Endothelial cell (in vitro differentiated cells): ENCODE data around the gene SLC12A6. TPM values are rescaled to one million over a fixed set of nuclear protein-coding genes. Genes with fewer than 3 reads are reported as not detected.

Experiments used
- DNase-seq: peaks from one replicate; pipeline ENCODE4 v3.0.0; 2021; ENCODE audit warnings: low spot score
- H3K27ac Mint-ChIP-seq: one replicate; pipeline ENCODE4 v1.8.0; 2021; ENCODE audit warnings: mixed read lengths, inconsistent platforms; ENCODE audit not compliant: unreplicated experiment
- H3K27me3 Mint-ChIP-seq: one replicate; pipeline ENCODE4 v1.8.0; 2021; ENCODE audit warnings: mild to moderate bottlenecking, moderate library complexity, mixed read lengths, inconsistent platforms; ENCODE audit not compliant: unreplicated experiment
- H3K36me3 Mint-ChIP-seq: one replicate; pipeline ENCODE4 v1.8.0; 2021; ENCODE audit warnings: mild to moderate bottlenecking, low read depth, mixed read lengths, inconsistent platforms; ENCODE audit not compliant: unreplicated experiment
- H3K4me1 Mint-ChIP-seq: one replicate; pipeline ENCODE4 v1.8.0; 2021; ENCODE audit warnings: mild to moderate bottlenecking, mixed read lengths, inconsistent platforms; ENCODE audit not compliant: unreplicated experiment
- H3K4me3 Mint-ChIP-seq: one replicate; pipeline ENCODE4 v1.8.0; 2021; ENCODE audit warnings: mild to moderate bottlenecking, mixed read lengths, inconsistent platforms; ENCODE audit not compliant: unreplicated experiment
- H3K9me3 Mint-ChIP-seq: one replicate; pipeline ENCODE4 v1.8.0; 2021; ENCODE audit warnings: mixed read lengths, inconsistent platforms; ENCODE audit not compliant: unreplicated experiment
- total RNA-seq: library from RNA; stranded (reverse); fragmentation: NEBNext Ultra II Directional; extraction: Animal tissue kit (Norgen Biotek cat#: 25700); gene quantifications from one replicate; pipeline ENCODE4 v1.2.1, GENCODE V29; 2021; ENCODE audit not compliant: unreplicated experiment
- TF ChIP-seq, protein P1 (sequence below): fragments of 200-600 bp; sonication (generic); IDR thresholded peaks from one replicate; pipeline ENCODE4 v1.5.0; 2021; ENCODE audit warnings: antibody characterized with exemption; ENCODE audit not compliant: unreplicated experiment

The SLC12A6 gene
- total RNA-seq, 1 donor from 2014 or later, result 22.4 TPM

DNA sequence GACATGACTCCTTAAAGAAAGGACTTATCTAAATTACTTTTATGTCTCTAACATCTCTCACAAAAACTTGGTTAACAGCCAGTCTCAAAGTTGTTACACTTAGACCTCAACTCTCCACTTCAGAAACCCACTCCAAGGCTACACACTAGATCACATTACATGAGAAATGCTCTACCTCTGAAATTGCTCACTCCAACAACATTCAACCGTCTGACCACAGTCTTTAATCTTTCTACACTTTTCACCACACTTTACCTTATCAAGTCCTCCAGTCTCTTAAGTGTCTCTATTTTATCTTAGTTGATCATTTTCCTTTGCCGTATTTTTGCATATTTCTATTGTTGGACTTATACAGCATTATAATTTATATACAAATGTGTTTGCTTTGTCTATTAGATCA, 5.8 kb downstream of the SLC12A6 start:
- DNase-seq, result no peak
- no peak overlapping the region for H3K4me3 Mint-ChIP-seq
- TF ChIP-seq, protein P1, sequence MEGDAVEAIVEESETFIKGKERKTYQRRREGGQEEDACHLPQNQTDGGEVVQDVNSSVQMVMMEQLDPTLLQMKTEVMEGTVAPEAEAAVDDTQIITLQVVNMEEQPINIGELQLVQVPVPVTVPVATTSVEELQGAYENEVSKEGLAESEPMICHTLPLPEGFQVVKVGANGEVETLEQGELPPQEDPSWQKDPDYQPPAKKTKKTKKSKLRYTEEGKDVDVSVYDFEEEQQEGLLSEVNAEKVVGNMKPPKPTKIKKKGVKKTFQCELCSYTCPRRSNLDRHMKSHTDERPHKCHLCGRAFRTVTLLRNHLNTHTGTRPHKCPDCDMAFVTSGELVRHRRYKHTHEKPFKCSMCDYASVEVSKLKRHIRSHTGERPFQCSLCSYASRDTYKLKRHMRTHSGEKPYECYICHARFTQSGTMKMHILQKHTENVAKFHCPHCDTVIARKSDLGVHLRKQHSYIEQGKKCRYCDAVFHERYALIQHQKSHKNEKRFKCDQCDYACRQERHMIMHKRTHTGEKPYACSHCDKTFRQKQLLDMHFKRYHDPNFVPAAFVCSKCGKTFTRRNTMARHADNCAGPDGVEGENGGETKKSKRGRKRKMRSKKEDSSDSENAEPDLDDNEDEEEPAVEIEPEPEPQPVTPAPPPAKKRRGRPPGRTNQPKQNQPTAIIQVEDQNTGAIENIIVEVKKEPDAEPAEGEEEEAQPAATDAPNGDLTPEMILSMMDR, result no peak

DNA sequence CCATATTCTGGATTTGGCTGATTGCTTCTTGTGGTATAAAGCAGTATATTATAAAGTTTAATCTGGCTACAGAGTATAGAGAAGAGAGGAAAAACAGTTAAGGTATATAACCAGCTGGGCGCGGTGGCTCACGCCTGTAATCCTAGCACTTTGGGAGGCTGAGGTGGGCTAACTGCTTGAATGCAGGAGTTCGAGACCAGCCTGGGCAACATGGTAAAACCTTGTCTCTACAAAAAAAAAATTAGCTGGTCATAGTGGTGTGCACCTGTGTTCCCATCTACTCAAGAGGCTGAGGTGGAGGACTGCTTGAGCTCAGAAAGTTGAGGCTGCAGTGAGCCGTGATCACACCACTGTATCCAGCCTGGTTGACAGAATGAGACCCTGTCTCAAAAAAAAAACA, 7.3 kb downstream of the SLC12A6 start:
- Mint-ChIP-seq H3K27me3 (peaks cover 1% of the 10 kb centered on the region), H3K9me3 (no peaks in the 10 kb centered on the region), H3K36me3 (no peaks in the 10 kb centered on the region), H3K4me1 (no peaks in the 10 kb centered on the region), H3K4me3 (no peak overlapping the region), H3K27ac (no peak overlapping the region)
- TF ChIP-seq, protein P1, result no peak
- no peak for DNase-seq

More for the DNA sequence above, 5.8 kb downstream of the SLC12A6 start:
- peaks cover 1% of the 10 kb centered on the region for H3K27me3 Mint-ChIP-seq
- H3K27ac Mint-ChIP-seq, result no peak overlapping the region
- no peaks in the 10 kb centered on the region for H3K36me3 Mint-ChIP-seq
- peaks cover 6% of the 10 kb centered on the region for H3K4me1 Mint-ChIP-seq
- H3K9me3 Mint-ChIP-seq, result no peaks in the 10 kb centered on the region

DNA sequence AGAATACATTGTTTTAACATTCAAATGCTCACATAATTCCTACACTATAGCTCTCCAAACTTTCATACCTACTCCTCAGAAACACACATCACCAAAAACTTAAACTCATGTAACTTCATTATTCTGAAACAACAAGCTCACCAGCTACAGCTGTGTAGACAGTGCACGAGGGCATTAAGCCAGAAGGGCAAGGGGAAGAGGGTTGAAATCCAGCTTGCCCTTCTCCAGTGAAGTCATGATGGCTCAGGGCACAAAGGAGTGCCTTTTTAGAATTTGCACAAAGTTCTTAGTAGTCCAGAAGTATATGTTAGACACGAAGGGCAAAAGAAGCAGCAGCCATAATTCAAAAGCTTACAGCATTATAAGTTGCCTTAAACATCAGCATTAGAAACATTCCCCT, 8.6 kb downstream of the SLC12A6 start:
- Mint-ChIP-seq H3K27ac (no peak overlapping the region), H3K9me3 (no peaks in the 10 kb centered on the region), H3K27me3 (peaks cover 1% of the 10 kb centered on the region), H3K4me1 (no peaks in the 10 kb centered on the region), H3K4me3 (no peak overlapping the region), H3K36me3 (no peaks in the 10 kb centered on the region)
- TF ChIP-seq, protein P1, result no peak
- DNase-seq, result no peak

DNA sequence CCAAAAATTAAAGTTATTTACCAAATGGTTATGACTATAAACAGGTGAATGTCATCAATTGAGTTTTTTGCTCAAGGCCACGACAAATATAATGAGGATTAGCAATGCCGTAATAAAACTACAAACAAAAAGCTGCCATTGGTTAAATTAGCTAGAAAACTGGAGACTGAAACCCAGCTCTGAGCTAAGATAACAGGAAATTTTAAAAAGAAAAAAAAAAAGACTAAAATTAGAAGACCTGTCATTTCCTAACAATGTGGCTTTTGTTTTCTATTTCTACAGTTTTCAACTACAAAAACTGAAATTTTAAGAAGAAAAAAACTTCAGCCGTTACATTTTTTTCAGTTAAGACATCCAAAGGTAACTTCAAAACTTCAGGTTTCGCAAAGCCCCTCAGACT, 9.7 kb downstream of the SLC12A6 start:
- H3K27ac Mint-ChIP-seq, result no peak overlapping the region
- H3K4me1 Mint-ChIP-seq, result no peaks in the 10 kb centered on the region
- TF ChIP-seq, protein P1, result no peak
- no peak overlapping the region for H3K4me3 Mint-ChIP-seq
- no peaks in the 10 kb centered on the region for H3K36me3 Mint-ChIP-seq
- no peak for DNase-seq
- H3K27me3 Mint-ChIP-seq, result peaks cover 1% of the 10 kb centered on the region
- H3K9me3 Mint-ChIP-seq, result no peaks in the 10 kb centered on the region

DNA sequence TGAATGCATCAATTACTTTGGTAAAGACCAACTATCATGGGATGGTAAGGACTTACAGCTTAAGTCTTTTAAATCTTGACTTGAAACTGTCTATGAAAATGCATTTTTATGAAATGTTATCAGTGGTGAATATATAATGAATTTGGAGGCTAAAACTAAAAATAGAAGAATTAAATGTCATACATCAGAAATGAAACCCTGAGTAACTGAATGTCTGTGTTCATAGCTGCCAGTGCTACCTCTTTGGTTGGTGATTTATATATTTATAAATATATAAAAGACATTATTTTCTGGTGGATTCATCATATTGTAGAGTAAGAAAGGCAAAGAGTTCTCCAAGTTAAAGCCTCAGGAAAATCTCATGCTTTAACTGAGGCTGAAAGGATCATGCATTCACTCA, 12.2 kb downstream of the SLC12A6 start:
- no peak overlapping the region for H3K27ac Mint-ChIP-seq
- H3K9me3 Mint-ChIP-seq, result no peaks in the 10 kb centered on the region
- DNase-seq, result no peak
- no peak overlapping the region for H3K4me3 Mint-ChIP-seq
- TF ChIP-seq, protein P1, result no peak
- H3K27me3 Mint-ChIP-seq, result peaks cover 1% of the 10 kb centered on the region
- H3K36me3 Mint-ChIP-seq, result no peaks in the 10 kb centered on the region
- H3K4me1 Mint-ChIP-seq, result no peaks in the 10 kb centered on the region
